NB4 (cell line): ENCODE measurements around the gene GPR21.

Source experiments
- DNase-seq: peaks from one replicate; pipeline ENCODE4 v3.0.0; 2010; ENCODE audit warnings: low read depth
- H3K4me3 ChIP-seq: one replicate; pipeline ENCODE4 v1.5.1; 2011; ENCODE audit warnings: mild to moderate bottlenecking, low read depth, low read length, moderate library complexity
- CTCF ChIP-seq: IDR thresholded peaks from one replicate; pipeline ENCODE4 v1.5.1; 2012; ENCODE audit warnings: low read depth, low read length
- MYC ChIP-seq: IDR thresholded peaks from 2 replicates; pipeline ENCODE4 v1.6.1; 2011; ENCODE audit warnings: low read depth, low read length
- POLR2A ChIP-seq: IDR thresholded peaks from 2 replicates; pipeline ENCODE4 v1.6.1; 2011; ENCODE audit warnings: mild to moderate bottlenecking; ENCODE audit not compliant: insufficient read length; ENCODE audit errors: extremely low read depth
- TF ChIP-seq, protein P1 (sequence below): IDR thresholded peaks from 2 replicates; pipeline ENCODE4 v1.6.1; 2011; ENCODE audit warnings: low read depth, low read length

Gene GPR21

DNA sequence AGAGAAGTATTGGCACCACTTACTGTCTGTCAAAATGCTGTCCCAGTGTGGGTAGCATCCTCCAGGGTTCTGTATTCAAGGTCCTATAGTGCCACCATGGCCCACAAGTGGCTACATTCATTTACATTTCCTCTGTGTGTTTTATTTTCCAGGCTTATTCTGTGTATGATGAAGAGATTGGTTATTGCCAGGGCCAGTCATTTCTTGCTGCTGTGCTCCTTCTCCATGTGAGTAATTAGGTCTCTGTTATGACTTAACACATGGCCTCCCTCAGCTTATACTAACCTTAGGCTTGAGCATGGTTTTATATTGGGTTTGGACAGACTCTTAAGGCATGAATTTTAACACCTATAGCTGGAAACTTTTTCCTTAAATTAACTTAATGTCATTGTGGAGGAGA lies 36.7 kb downstream of the GPR21 start:
- H3K4me3 ChIP-seq, result no peak overlapping the region
- no peak for TF ChIP-seq POLR2A
- TF ChIP-seq, protein P1, sequence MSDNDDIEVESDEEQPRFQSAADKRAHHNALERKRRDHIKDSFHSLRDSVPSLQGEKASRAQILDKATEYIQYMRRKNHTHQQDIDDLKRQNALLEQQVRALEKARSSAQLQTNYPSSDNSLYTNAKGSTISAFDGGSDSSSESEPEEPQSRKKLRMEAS, result no peak
- no peak for TF ChIP-seq MYC
- TF ChIP-seq CTCF, result no peak
- DNase-seq, result no peak

- no peak overlapping the region for H3K4me3 ChIP-seq
- DNase-seq, result no peak
- TF ChIP-seq POLR2A, result no peak
Measured at GRCh38 chr9:123072407-123072995, 39.0 kb downstream of the GPR21 start.

GRCh38 chr9:123073441-123073840 lies 40.0 kb downstream of the GPR21 start:
- DNase-seq, result no peak
- no peak overlapping the region for H3K4me3 ChIP-seq
- TF ChIP-seq, protein P1, result no peak
- no peak for TF ChIP-seq POLR2A
- no peak for TF ChIP-seq CTCF
- TF ChIP-seq MYC, result no peak

GRCh38 chr9:123073991-123074422 lies 40.5 kb downstream of the GPR21 start:
- no peak for TF ChIP-seq POLR2A
- no peak for TF ChIP-seq MYC
- no peak for TF ChIP-seq CTCF
- TF ChIP-seq, protein P1, result no peak
- DNase-seq, result no peak
- H3K4me3 ChIP-seq, result no peak overlapping the region

DNA sequence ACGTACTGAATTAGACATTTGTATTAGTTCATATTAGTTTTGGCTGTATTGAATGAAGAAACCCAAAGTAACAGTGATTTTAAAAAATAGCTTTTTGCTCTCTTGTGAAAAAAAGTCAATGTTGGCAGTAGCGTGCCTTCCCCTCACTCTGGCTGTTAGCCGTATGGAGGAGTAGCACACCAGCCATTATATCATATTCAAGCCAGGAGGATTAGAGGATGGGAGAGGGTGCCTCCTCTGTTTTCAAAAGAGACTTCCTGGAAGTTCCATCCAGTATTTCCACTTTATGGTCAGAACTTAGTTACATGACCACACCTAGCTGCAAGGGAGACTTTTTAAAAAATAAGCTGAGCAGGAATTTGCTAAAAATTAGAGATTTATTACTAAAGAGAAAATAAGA lies 41.2 kb downstream of the GPR21 start:
- TF ChIP-seq, protein P1, result no peak
- no peak for DNase-seq
- no peak overlapping the region for H3K4me3 ChIP-seq

DNA sequence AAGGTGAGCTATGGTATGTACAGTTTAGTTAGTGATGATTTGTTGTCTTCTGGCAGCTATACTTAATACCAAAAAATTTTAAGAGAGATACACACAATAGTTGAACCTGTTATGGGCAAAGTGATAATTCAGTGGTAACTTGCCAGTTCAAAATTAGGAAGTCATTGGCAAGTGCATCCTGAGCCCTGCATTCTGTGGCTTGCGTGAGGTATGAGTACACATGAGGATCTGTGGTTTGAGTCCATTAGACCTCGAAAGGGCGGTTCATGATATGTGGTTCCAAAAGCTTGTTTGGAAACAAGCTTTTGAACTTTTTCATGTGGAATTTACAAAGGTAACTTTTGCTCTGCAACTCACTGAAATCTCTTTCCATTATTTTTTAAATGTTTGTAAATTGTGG lies 47.0 kb downstream of the GPR21 start:
- H3K4me3 ChIP-seq, result no peak overlapping the region
- TF ChIP-seq POLR2A, result no peak
- TF ChIP-seq, protein P1, result no peak
- no peak for TF ChIP-seq MYC
- no peak for TF ChIP-seq CTCF
- peak; percentile 9 for DNase-seq

DNA sequence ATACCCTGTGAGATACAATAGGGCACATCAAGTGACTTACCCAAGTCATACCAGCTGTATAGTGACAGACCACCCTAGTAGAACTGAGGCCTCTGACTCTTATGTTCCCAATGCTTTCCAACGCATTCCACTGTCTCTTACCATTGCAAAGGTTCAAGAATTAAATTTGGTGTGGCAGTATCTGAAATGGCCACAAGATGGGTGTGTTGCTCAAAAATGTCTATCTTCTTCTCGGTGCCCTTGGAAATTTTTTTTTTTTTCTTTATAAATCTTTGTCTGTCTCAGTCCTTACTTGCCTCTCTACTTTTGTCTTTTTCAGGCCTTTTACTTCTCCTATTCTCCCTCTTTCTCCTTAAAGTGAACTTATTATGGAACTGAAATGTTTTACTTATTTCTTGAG lies 48.4 kb downstream of the GPR21 start:
- H3K4me3 ChIP-seq, result no peak overlapping the region
- peak; percentile 46 for DNase-seq
- TF ChIP-seq POLR2A (no peak), CTCF (peak; percentile 57), MYC (no peak)
